OCI-LY3 (cell line): ENCODE data around the gene CELF2.

Experiments
- H2AFZ ChIP-seq: fragments of 200-600, 300-600 bp; shearing (Covaris generic); 2 replicates; pipeline ENCODE4 v1.6.0; 2014; ENCODE audit warnings: antibody characterized with exemption, low read depth, low read length
- H3K27ac ChIP-seq: fragments of 200-600, 300-600 bp; sonication (generic); 2 replicates; pipeline ENCODE4 v1.5.1; 2014; ENCODE audit warnings: mild to moderate bottlenecking, low read length, moderate library complexity, mixed read lengths
- H3K27me3 ChIP-seq: fragments of 200-600, 300-600 bp; sonication (generic); 2 replicates; pipeline ENCODE4 v1.6.1; 2014; ENCODE audit warnings: low read depth, low read length, mixed read lengths
- H3K36me3 ChIP-seq: fragments of 200-600, 300-600 bp; sonication (generic); replicated peaks from 2 replicates; pipeline ENCODE3; 2014; ENCODE audit warnings: low read depth, low read length, mixed read lengths
- H3K4me1 ChIP-seq: fragments of 300-600, 200-600 bp; sonication (generic); 2 replicates; pipeline ENCODE4 v1.6.1; 2014; ENCODE audit warnings: low read length, mixed read lengths
- H3K4me2 ChIP-seq: fragments of 200-600, 300-600 bp; sonication (generic); 2 replicates; pipeline ENCODE4 v1.6.1; 2014; ENCODE audit warnings: low read length, mixed read lengths
- H3K4me3 ChIP-seq: fragments of 300-600, 200-600 bp; sonication (generic); 2 replicates; pipeline ENCODE4 v1.5.1; 2014; ENCODE audit warnings: antibody characterized with exemption, mild to moderate bottlenecking, low read length, moderate library complexity
- H3K79me2 ChIP-seq: fragments of 300-600, 200-600 bp; shearing (Covaris generic); 2 replicates; pipeline ENCODE4 v1.6.1; 2014; ENCODE audit warnings: mild to moderate bottlenecking, low read length, mixed read lengths
- H3K9ac ChIP-seq: fragments of 300-600, 200-600 bp; shearing (Covaris generic); 2 replicates; pipeline ENCODE4 v1.6.0; 2014; ENCODE audit warnings: mild to moderate bottlenecking, low read length, moderate library complexity
- H3K9me3 ChIP-seq: fragments of 200-600, 300-600 bp; shearing (Covaris generic); 2 replicates; pipeline ENCODE4 v1.6.1; 2014; ENCODE audit warnings: low read length, mixed read lengths; ENCODE audit not compliant: insufficient read depth
- H4K20me1 ChIP-seq: fragments of 200-600, 300-600 bp; sonication (generic); 2 replicates; pipeline ENCODE4 v1.6.1; 2016; ENCODE audit warnings: low read length, mixed read lengths; ENCODE audit not compliant: insufficient read depth
- EZH2phosphoT487 ChIP-seq: fragments of 200-600 bp; shearing (Covaris generic); IDR thresholded peaks from 2 replicates; pipeline ENCODE4 v1.6.1; 2018; ENCODE audit warnings: antibody characterized with exemption, mixed run types, low read depth
- TF ChIP-seq, protein P1 (sequence below): fragments of 200-600, 300-600 bp; sonication (generic); IDR thresholded peaks from 2 replicates; pipeline ENCODE4 v1.5.1; 2014; ENCODE audit warnings: antibody characterized with exemption, low read length, low read depth

CELF2 gene

DNA sequence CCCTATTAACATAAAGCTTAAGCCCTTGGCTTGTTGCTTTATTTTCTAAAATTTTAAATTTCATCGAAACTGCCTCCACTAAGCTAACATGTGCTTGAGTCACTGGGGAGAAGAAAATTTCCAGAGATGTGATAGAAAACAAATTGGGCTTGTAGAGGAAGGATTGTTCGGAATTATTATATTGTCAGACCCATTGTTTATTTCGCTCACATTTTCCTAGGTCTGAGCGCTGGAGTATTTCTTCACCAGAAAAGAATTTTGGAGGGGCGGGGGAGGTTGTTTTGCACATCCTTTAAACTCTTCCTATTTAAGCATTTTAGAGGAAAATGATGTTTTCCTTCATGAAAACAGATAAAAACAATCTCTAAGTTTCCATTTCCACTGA lies 29.1 kb downstream of the CELF2 start:
- Histone ChIP-seq H3K9ac (no peak overlapping the region), H2AFZ (no peak overlapping the region), H3K9me3 (no peaks in the 10 kb centered on the region), H4K20me1 (no peaks in the 10 kb centered on the region), H3K4me1 (no peaks in the 10 kb centered on the region), H3K36me3 (no peaks in the 10 kb centered on the region), H3K4me3 (no peak overlapping the region), H3K4me2 (no peak overlapping the region), H3K27ac (no peak overlapping the region), H3K27me3 (peaks cover 9% of the 10 kb centered on the region; the same call in 1 of the 2 replicates), H3K79me2 (no peaks in the 10 kb centered on the region)
- TF ChIP-seq, protein P1, sequence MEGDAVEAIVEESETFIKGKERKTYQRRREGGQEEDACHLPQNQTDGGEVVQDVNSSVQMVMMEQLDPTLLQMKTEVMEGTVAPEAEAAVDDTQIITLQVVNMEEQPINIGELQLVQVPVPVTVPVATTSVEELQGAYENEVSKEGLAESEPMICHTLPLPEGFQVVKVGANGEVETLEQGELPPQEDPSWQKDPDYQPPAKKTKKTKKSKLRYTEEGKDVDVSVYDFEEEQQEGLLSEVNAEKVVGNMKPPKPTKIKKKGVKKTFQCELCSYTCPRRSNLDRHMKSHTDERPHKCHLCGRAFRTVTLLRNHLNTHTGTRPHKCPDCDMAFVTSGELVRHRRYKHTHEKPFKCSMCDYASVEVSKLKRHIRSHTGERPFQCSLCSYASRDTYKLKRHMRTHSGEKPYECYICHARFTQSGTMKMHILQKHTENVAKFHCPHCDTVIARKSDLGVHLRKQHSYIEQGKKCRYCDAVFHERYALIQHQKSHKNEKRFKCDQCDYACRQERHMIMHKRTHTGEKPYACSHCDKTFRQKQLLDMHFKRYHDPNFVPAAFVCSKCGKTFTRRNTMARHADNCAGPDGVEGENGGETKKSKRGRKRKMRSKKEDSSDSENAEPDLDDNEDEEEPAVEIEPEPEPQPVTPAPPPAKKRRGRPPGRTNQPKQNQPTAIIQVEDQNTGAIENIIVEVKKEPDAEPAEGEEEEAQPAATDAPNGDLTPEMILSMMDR = no peak
- TF ChIP-seq EZH2phosphoT487 = no peak

DNA sequence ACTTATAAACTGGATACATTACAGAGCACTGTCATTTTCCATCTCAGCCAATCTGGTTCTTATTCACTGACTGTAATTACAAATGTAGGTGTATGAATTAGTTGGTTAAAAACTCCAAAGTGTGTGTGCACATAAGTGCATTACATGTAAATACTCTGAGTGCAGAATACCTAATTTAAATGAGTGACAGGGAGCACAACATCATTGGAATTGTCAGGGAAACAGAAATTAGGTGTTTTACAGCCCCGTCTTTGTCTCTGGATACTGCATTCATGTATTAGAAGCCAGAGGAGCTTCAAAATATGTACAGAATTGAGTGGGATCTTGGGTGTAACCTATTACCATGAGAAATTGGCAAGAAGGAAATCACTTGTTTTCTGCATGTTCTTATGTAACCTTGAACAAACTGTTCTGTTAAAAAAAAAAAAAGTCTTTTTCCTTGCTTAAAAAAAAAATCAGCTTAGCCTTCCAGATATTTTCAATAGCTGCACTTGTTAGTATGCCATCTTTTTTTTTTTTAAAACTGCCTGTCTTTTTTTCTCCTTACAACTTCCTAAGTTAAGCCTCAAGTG lies 31.1 kb downstream of the CELF2 start:
- Histone ChIP-seq H3K4me3 (no peak overlapping the region), H3K4me1 (no peaks in the 10 kb centered on the region), H2AFZ (no peak overlapping the region), H3K79me2 (no peaks in the 10 kb centered on the region), H3K36me3 (no peaks in the 10 kb centered on the region), H3K27ac (no peak overlapping the region), H3K4me2 (no peak overlapping the region), H3K9ac (no peak overlapping the region), H3K9me3 (no peaks in the 10 kb centered on the region), H4K20me1 (no peaks in the 10 kb centered on the region), H3K27me3 (0 out of 2 replicates have a peak, but pooled peaks cover 9% of the 10 kb centered on the region)
- TF ChIP-seq, protein P1 = no peak

DNA sequence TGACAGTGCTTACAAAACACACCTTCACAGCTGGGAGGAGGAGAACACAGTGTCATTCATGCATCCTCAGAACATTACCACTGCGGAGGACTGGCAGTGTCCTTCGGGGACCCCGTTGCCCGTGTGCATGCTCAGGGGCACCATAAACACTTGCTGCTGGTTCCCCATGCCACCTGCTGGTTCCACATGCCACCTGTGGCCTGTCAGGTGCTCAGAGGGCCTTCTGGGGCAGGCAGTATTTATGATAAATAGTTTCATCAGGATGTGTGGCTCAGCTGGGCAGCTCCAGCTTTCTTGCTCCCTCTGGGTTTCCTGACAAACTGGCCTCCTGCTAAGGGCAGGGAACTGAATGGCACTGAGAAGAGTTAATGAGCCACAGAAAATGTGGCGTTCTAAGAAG lies 32.1 kb downstream of the CELF2 start:
- Histone ChIP-seq H3K9me3 (no peaks in the 10 kb centered on the region), H4K20me1 (no peaks in the 10 kb centered on the region), H3K79me2 (no peaks in the 10 kb centered on the region), H2AFZ (no peak overlapping the region), H3K9ac (no peak overlapping the region), H3K27ac (no peak overlapping the region), H3K36me3 (no peaks in the 10 kb centered on the region), H3K4me3 (no peak overlapping the region), H3K4me1 (no peaks in the 10 kb centered on the region), H3K27me3 (0 out of 2 replicates have a peak, but pooled peaks cover 9% of the 10 kb centered on the region), H3K4me2 (no peak overlapping the region)
- TF ChIP-seq, protein P1 = no peak
- no peak for TF ChIP-seq EZH2phosphoT487

DNA sequence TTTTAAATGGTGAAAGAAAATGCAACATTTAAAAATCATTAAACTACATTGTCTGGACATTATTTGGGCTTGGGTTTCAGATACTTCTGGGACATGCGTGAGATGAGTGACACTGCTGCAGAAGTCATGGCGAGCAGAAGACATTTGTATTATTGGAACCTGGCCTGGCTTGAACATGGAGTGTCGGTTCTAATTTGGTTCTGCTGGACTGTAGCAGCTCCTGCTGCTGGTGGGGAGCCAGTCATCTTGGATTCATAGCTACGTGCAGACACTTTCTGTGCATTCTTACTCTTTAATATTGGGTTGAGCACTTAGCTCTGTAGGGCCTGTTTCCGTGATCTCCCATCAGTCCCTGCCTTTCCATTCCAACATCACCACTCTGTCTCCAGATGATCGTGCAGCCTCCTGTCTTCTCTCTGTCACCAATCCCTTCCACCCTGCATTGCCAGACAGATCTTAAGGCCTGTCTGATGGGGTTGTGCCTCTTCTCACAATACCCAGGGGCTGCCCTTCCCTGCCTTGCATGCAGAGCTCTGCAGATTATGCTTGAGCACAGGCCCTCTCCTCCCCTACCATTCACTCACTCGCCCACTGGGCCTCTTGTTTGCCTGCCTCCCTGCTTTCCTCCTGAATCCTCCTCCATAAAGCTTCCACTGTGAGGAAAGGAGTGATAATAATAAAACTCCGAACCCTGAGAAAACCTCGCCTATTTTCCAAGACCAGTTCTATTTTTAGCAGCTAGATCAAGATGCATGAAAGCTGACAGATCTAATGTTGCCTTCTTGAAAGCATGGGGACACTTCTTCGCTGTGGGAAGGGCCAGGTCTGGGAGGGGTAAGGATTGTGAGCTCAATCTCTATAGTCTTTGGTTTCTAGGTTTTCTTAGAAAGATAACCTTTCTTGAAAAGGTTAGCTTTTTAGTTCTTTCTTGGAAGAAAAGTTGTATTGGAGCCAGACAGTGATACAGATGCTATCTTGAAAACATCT lies 32.9 kb downstream of the CELF2 start:
- H4K20me1 ChIP-seq = no peaks in the 10 kb centered on the region
- H3K27me3 ChIP-seq = 0 out of 2 replicates have a peak, but pooled peaks cover 9% of the 10 kb centered on the region
- H3K36me3 ChIP-seq = no peaks in the 10 kb centered on the region
- H3K4me3 ChIP-seq = no peak overlapping the region
- H3K4me2 ChIP-seq = no peak overlapping the region
- H3K4me1 ChIP-seq = no peaks in the 10 kb centered on the region
- no peak overlapping the region for H3K27ac ChIP-seq
- H3K9me3 ChIP-seq = no peaks in the 10 kb centered on the region
- H2AFZ ChIP-seq = no peak overlapping the region
- H3K79me2 ChIP-seq = no peaks in the 10 kb centered on the region
- TF ChIP-seq, protein P1 = no peak
- TF ChIP-seq EZH2phosphoT487 = no peak
- H3K9ac ChIP-seq = no peak overlapping the region
